ENCODE data around the gene FSTL4. TPM values are rescaled to one million over a fixed set of nuclear protein-coding genes. Genes with fewer than 3 reads are reported as not detected.

The FSTL4 gene
- total and polyA plus RNA-seq, 4 donors = 0.02 to 0.18 TPM; not detected in 2

GRCh38 chr5:133426264-133426663 is 186.1 kb downstream of the FSTL4 start (continued):
- TF ChIP-seq, protein P1, sequence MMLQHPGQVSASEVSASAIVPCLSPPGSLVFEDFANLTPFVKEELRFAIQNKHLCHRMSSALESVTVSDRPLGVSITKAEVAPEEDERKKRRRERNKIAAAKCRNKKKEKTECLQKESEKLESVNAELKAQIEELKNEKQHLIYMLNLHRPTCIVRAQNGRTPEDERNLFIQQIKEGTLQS (IDR thresholded peaks at IDR 0.05) = no peak
- TF ChIP-seq EGR1 (IDR thresholded peaks at IDR 0.05; ENCODE audit: low read depth in 2 of 2) (no peak), FOXA2 (IDR thresholded peaks at IDR 0.05) (no peak), SP1 (IDR thresholded peaks at IDR 0.05) (no peak), GABPA (IDR thresholded peaks at IDR 0.05 in 1 of 2, conservative IDR thresholded peaks at IDR 0.05 in 1 of 2) (no peak), HNF4A (conservative IDR thresholded peaks at IDR 0.05) (no peak)

DNA sequence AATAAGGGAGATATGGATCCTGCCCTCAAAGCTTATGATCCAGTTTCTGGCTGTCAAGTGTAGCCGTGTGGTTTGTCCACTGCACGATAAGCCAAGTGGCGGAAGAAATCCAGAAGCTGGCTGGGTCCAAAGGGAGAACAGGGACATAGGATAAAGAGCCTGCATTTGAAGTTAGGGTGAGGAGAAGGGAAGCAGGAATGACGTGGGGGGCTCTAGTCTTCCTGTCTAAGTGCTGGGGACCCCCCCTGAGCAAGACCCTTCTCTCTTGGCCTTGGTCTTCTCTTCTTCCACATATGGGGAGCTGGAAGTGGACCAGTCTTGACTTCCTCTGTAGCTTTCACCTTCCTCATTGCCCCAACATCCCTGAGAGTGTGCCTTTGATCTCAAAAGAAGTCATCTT is 186.6 kb downstream of the FSTL4 start:
- Histone ChIP-seq H3K36me3 (ENCODE audit: control insufficient read depth in 4 of 4, insufficient read depth in 3 of 4, low read depth in 1 of 4, low read length in 3 of 4) (no peaks in the 10 kb centered on the region), H3K27me3 (ENCODE audit: control insufficient read depth in 4 of 4, insufficient read depth in 4 of 4, low read length in 3 of 4) (no peaks in the 10 kb centered on the region), H3K9ac (ENCODE audit: low read depth in 1 of 2, low read length in 2 of 2) (no peak overlapping the region), H3K4me1 (ENCODE audit: control insufficient read depth in 4 of 4, insufficient read depth in 4 of 4, low read length in 3 of 4) (peaks cover 0 to 7% (median 0%) of the 10 kb centered on the region in 4 donors), H3K9me3 (ENCODE audit: control insufficient read depth in 4 of 4, low read length in 3 of 4) (no peaks in the 10 kb centered on the region), H3K27ac (ENCODE audit: low read depth in 1 of 2, low read length in 2 of 2) (no peak overlapping the region), H3K4me3 (ENCODE audit: low read depth in 1 of 3, low read length in 3 of 3) (no peak overlapping the region)
- TF ChIP-seq JUND (IDR thresholded peaks at IDR 0.05) = no peak
- TF ChIP-seq, protein P2, sequence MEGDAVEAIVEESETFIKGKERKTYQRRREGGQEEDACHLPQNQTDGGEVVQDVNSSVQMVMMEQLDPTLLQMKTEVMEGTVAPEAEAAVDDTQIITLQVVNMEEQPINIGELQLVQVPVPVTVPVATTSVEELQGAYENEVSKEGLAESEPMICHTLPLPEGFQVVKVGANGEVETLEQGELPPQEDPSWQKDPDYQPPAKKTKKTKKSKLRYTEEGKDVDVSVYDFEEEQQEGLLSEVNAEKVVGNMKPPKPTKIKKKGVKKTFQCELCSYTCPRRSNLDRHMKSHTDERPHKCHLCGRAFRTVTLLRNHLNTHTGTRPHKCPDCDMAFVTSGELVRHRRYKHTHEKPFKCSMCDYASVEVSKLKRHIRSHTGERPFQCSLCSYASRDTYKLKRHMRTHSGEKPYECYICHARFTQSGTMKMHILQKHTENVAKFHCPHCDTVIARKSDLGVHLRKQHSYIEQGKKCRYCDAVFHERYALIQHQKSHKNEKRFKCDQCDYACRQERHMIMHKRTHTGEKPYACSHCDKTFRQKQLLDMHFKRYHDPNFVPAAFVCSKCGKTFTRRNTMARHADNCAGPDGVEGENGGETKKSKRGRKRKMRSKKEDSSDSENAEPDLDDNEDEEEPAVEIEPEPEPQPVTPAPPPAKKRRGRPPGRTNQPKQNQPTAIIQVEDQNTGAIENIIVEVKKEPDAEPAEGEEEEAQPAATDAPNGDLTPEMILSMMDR (IDR thresholded peaks at IDR 0.05; ENCODE audit: low read depth, low read length, missing input control) = no peak
- no peak for TF ChIP-seq GABPA (IDR thresholded peaks at IDR 0.05 in 1 of 2, conservative IDR thresholded peaks at IDR 0.05 in 1 of 2)
- 89% methylated on average over 4 of the region's 4 CpGs for WGBS
- DNase-seq (ENCODE audit: low spot score) = no peak

- WGBS = 92% methylated on average over 5 of the region's 5 CpGs
- Histone ChIP-seq H3K27me3 (ENCODE audit: control insufficient read depth in 4 of 4, insufficient read depth in 4 of 4, low read length in 3 of 4) (peaks cover 0 to 3% (median 0%) of the 10 kb centered on the region in 4 donors), H3K4me3 (ENCODE audit: low read depth in 1 of 3, low read length in 3 of 3) (no peak overlapping the region)
Measured at GRCh38 chr5:133425222-133425621, 187.1 kb downstream of the FSTL4 start.

More at GRCh38 chr5:133425222-133425621, 187.1 kb downstream of the FSTL4 start:
- H3K27ac ChIP-seq (ENCODE audit: low read depth in 1 of 2, low read length in 2 of 2) = no peak overlapping the region
- no peak overlapping the region for H3K9ac ChIP-seq (ENCODE audit: low read depth in 1 of 2, low read length in 2 of 2)
- no peak for TF ChIP-seq MAX (IDR thresholded peaks at IDR 0.05)
- TF ChIP-seq REST (IDR thresholded peaks at IDR 0.05) = no peak
- H3K4me1 ChIP-seq (ENCODE audit: control insufficient read depth in 4 of 4, insufficient read depth in 4 of 4, low read length in 3 of 4) = peaks cover 0 to 7% (median 0%) of the 10 kb centered on the region in 4 donors
- H3K9me3 ChIP-seq (ENCODE audit: control insufficient read depth in 4 of 4, low read length in 3 of 4) = no peaks in the 10 kb centered on the region
- H3K36me3 ChIP-seq (ENCODE audit: control insufficient read depth in 4 of 4, insufficient read depth in 3 of 4, low read depth in 1 of 4, low read length in 3 of 4) = no peaks in the 10 kb centered on the region
- no peak for DNase-seq (ENCODE audit: low spot score)

Data from liver (tissue), 9 donors.